PC-3 (cell line): ENCODE data around the gene CDC25A.

ENCODE experiments used
- EZH2 ChIP-seq: fragments of 300-600 bp; sonication (generic); IDR thresholded peaks from one replicate; pipeline ENCODE4 v1.6.1; 2017; ENCODE audit warnings: antibody characterized with exemption, mild to moderate bottlenecking, low read length; ENCODE audit not compliant: unreplicated experiment
- EZH2phosphoT487 ChIP-seq: fragments of 300-600 bp; sonication (generic); IDR thresholded peaks from 2 replicates; pipeline ENCODE4 v1.6.1; 2018; ENCODE audit warnings: mild to moderate bottlenecking, antibody characterized with exemption, low read length, borderline replicate concordance
- TF ChIP-seq, protein P1 (sequence below): fragments of 300-600 bp; sonication (generic); conservative IDR thresholded peaks from 2 replicates; pipeline ENCODE4 v1.5.1; 2017; ENCODE audit warnings: antibody characterized with exemption, low read depth, mild to moderate bottlenecking, low read length

DNA sequence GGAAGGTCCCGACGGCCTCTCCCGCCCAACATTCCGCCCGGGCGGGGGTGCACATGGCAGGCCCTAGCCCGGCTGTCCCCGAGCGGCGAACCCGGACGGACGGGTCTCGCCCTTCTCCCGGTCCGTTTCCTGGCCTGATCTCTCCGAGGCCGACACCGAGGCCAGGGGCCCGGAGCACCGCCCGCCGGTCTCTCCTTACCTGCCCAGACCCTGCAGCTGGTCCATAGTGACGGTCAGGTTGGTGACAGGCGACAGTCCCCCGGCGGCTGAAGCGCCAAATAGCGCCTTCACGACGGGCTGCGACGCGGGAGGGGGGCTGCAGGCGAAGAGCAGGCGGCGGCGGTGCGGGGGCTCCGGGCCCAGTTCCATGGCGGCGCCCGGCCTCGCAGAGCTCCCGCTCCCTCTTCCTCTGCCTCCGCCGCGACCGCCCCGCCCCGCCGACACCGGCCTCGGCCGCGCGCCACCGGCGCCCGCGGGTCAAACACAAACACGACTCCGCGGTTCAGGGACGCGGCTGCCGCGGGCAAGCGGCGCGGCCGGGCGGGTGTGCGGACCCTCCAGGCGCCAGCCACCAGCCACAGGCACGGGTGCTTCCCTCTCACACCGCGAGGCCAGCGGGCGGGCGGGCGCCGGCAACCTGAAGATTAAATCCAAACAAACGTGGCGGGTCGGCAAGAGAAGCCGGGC lies 495 bp downstream of the CDC25A start:
- TF ChIP-seq, protein P1, sequence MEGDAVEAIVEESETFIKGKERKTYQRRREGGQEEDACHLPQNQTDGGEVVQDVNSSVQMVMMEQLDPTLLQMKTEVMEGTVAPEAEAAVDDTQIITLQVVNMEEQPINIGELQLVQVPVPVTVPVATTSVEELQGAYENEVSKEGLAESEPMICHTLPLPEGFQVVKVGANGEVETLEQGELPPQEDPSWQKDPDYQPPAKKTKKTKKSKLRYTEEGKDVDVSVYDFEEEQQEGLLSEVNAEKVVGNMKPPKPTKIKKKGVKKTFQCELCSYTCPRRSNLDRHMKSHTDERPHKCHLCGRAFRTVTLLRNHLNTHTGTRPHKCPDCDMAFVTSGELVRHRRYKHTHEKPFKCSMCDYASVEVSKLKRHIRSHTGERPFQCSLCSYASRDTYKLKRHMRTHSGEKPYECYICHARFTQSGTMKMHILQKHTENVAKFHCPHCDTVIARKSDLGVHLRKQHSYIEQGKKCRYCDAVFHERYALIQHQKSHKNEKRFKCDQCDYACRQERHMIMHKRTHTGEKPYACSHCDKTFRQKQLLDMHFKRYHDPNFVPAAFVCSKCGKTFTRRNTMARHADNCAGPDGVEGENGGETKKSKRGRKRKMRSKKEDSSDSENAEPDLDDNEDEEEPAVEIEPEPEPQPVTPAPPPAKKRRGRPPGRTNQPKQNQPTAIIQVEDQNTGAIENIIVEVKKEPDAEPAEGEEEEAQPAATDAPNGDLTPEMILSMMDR: no peak
- no peak for TF ChIP-seq EZH2
- TF ChIP-seq EZH2phosphoT487: no peak
